ENCODE measurements around the gene PKP1.

Gene PKP1

DNA sequence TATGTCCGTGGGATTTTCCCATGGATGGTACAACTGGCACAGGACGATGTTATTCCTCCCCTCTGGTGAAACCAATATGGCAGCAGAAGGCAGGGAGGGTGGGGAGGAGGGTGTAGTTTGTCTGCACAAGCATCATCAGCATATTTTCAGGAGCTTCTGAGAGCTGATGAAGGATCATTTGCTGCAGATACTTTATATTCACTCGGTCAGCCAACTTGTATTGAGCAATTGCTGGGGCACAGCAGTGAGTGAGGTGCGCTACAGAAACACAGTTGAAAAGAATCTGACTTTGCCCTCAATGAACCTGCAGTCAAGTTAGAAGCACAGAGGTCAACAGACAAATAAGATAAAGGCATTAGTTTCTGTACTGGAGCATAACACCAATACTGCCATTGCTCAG is 13.0 kb downstream of the PKP1 start:
- Histone ChIP-seq H3K4me3 (ENCODE audit: low read length) (no peak overlapping the region), H3K36me3 (ENCODE audit: insufficient read depth, low read length) (no peaks in the 10 kb centered on the region), H3K27me3 (ENCODE audit: insufficient read depth, low read length) (no peaks in the 10 kb centered on the region), H3K27ac (ENCODE audit: low read depth, low read length) (no peak overlapping the region), H3K9me3 (ENCODE audit: insufficient read depth, low read depth, low read length) (no peaks in the 10 kb centered on the region), H3K9ac (ENCODE audit: low read depth, low read length) (no peak overlapping the region), H3K4me1 (ENCODE audit: insufficient read depth, low read length) (peaks cover 3% of the 10 kb centered on the region; the same call in 1 of the 2 replicates)
- WGBS: 94% methylated on average over 4 of the region's 4 CpGs

DNA sequence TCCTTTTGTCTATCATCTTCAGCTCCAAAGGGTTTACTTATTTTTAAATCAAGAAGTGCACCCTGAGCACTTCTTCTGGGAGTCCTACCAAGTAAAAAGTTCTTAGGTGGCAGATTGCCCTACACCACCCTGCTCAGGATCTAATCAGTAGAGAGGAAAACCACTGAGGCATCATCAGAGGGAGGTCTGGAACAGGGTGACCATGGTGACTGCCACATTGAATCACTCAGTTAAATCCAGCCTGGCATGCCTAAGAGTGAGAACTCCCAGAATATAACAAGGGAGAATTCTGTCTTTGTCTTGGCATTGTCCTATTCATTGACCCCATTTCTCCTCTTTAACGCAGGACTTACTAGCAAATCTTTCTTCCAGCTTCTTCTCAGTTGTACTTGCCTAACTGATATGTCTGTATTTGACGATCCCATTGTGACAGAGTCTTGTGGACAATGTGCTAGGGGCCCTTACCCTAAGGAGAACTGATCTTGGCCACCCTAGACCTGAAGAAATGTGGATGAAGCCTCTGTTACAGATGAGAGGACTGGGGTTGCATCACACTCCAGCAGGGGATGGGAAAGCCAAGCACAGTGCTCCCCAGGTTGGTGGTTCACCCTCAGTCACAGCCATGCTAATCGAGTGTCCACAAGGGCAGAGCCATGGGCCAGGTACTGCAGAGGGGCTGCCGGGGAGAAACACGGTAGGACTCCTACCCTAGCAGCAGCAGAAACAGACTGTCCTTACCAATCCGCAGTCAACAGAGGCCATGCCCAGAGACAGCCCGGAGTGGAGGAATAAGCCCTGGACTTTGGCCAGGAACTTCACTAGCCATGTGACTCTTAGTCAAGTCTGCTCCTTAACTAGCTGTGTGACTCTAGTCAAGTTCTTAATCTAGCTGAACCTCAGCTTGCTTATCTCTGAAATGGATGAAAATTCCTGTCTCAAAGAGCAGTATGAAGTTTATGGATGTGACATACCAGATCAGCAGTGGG is 15.4 kb downstream of the PKP1 start:
- peaks cover 4% of the 10 kb centered on the region; the same call in 1 of the 2 replicates for H3K27me3 ChIP-seq (ENCODE audit: insufficient read depth, low read length)
- 92% methylated on average over 7 of the region's 7 CpGs for WGBS
- peaks cover 3% of the 10 kb centered on the region; the same call in 1 of the 2 replicates for H3K4me1 ChIP-seq (ENCODE audit: insufficient read depth, low read length)
- no peaks in the 10 kb centered on the region for H3K9me3 ChIP-seq (ENCODE audit: insufficient read depth, low read depth, low read length)
- H3K9ac ChIP-seq (ENCODE audit: low read depth, low read length): no peak overlapping the region
- H3K4me3 ChIP-seq (ENCODE audit: low read length): no peak overlapping the region
- H3K36me3 ChIP-seq (ENCODE audit: insufficient read depth, low read length): no peaks in the 10 kb centered on the region
- H3K27ac ChIP-seq (ENCODE audit: low read depth, low read length): no peak overlapping the region

DNA sequence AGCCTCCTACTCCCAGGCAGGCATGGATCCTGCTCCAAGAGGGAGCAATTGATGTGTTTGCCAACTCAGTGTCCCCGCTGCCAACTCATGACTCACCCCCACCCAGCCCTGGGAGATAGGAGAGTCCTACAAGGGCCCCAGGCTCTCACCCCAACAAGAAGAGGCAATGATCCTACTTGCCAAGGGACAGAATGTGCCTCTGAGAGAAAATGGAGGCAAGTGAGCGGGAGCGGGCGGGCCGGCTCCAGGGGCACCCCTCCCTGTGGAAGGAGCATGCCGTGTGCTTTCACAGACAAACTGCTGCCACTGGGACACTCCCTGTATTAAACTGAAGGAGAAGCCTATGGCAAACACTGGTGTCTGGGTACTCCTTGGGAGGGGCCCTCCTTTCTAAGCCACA is 16.7 kb downstream of the PKP1 start:
- H3K9ac ChIP-seq (ENCODE audit: low read depth, low read length): no peak overlapping the region

DNA sequence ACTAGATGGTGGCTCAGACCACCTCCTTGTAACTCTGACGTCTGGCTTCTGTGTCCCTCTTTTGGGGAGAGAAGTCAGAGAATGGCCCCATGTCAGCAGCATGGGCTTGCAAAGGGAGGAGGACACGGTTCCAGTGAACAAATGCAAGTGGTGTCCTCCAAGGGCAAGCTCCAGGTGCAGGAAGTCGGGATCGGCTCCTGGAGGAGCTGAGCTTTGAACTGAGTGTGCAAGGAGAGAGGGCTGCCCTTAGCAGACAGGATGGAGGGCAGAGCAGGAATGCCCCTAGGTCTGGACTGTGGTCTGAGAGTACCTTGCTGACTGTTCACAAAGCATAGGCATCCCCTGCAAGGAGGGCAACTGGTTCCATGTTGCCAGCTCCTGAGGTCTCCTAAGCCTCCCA is 17.3 kb downstream of the PKP1 start:
- Histone ChIP-seq H3K36me3 (ENCODE audit: insufficient read depth, low read length) (no peaks in the 10 kb centered on the region), H3K9ac (ENCODE audit: low read depth, low read length) (no peak overlapping the region), H3K27me3 (ENCODE audit: insufficient read depth, low read length) (peaks cover 4% of the 10 kb centered on the region; the same call in 1 of the 2 replicates), H3K4me3 (ENCODE audit: low read length) (no peak overlapping the region), H3K9me3 (ENCODE audit: insufficient read depth, low read depth, low read length) (no peaks in the 10 kb centered on the region), H3K4me1 (ENCODE audit: insufficient read depth, low read length) (peaks cover under 1% of the 10 kb centered on the region; the same call in 1 of the 2 replicates), H3K27ac (ENCODE audit: low read depth, low read length) (no peak overlapping the region)
- WGBS: 68% methylated on average over 4 of the region's 4 CpGs

More for the DNA sequence above, 16.7 kb downstream of the PKP1 start:
- H3K4me1 ChIP-seq (ENCODE audit: insufficient read depth, low read length): peaks cover 3% of the 10 kb centered on the region; the same call in 1 of the 2 replicates
- no peak overlapping the region for H3K4me3 ChIP-seq (ENCODE audit: low read length)
- H3K27ac ChIP-seq (ENCODE audit: low read depth, low read length): no peak overlapping the region
- H3K27me3 ChIP-seq (ENCODE audit: insufficient read depth, low read length): peaks cover 4% of the 10 kb centered on the region; the same call in 1 of the 2 replicates
- 80% methylated on average over 6 of the region's 6 CpGs for WGBS
- no peaks in the 10 kb centered on the region for H3K9me3 ChIP-seq (ENCODE audit: insufficient read depth, low read depth, low read length)
- no peaks in the 10 kb centered on the region for H3K36me3 ChIP-seq (ENCODE audit: insufficient read depth, low read length)

DNA sequence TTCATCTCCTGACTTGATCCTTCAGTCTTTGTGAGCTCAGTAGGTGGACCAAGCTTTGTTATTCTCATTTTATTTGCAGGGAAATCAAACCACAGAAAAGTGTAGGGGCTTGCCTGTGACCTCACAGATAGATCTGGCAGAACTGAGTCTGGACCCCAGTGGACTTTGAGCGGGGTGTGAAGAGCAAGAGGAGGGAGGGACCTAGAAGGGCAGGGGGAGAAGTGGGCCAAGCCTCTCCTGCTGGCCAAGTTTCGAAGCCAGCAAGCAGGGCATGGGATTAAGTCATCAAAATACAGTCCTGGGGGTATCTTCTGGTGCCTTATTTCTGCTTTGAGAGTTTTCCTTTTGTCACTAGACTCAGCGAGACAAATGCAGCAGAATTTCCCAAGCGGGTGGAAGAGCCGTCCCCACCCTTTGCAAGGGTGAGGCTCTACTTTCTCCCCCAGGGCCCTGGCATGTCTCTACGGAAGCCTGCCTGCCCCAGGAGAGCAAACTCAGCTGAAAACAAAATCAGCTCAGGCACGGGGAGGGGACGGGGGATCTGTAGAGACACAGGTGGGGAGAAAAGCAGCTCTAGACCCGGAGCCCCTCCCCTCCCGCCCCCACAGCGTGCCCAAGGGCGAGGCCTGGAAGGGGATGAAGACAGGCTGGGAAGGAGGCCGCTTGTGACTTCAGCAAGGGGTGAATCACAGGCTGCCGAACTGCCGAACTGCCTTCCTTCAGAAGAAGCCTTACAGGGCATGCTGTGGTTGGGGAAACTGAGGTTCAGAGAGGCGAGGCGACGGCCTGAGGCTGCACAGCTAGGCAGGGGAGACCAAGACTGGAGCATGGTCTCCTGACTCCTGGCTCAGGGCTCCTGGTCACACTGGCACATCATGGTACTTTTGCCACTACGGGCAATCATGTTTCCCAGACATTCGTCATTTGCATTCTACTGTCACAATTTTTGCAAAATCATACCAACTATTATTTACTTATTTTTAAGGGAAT is 19.2 kb downstream of the PKP1 start:
- H3K27me3 ChIP-seq (ENCODE audit: insufficient read depth, low read length): peaks cover 4% of the 10 kb centered on the region; the same call in 1 of the 2 replicates
- H3K4me1 ChIP-seq (ENCODE audit: insufficient read depth, low read length): no peaks in the 10 kb centered on the region
- no peak overlapping the region for H3K4me3 ChIP-seq (ENCODE audit: low read length)
- H3K9ac ChIP-seq (ENCODE audit: low read depth, low read length): no peak overlapping the region
- no peaks in the 10 kb centered on the region for H3K9me3 ChIP-seq (ENCODE audit: insufficient read depth, low read depth, low read length)
- no peak overlapping the region for H3K27ac ChIP-seq (ENCODE audit: low read depth, low read length)
- H3K36me3 ChIP-seq (ENCODE audit: insufficient read depth, low read length): no peaks in the 10 kb centered on the region
- WGBS: 77% methylated on average over 20 of the region's 20 CpGs

DNA sequence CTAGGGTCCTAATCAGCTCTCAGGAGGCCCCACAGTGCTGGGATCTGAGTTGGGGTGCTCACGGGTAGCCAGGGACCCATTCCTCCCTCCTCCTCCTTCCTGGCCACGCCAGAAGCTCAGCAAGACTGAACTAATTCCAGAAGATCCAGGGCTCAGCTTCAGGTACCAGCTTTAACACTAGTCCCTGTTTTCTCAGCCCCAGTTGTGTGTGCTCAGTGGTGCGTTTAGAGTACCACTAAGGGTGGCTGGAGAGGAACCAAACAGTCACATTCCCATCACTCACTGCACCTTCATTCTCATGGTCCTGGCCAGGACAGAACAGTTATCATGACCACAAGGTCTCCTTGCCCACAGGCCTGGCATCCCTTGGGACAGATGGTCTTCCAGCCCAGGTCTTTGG is 20.8 kb downstream of the PKP1 start:
- Histone ChIP-seq H3K4me3 (ENCODE audit: low read length) (no peak overlapping the region), H3K4me1 (ENCODE audit: insufficient read depth, low read length) (no peaks in the 10 kb centered on the region; the same call in 1 of the 2 replicates), H3K9me3 (ENCODE audit: insufficient read depth, low read depth, low read length) (no peaks in the 10 kb centered on the region), H3K27me3 (ENCODE audit: insufficient read depth, low read length) (peaks cover 6% of the 10 kb centered on the region; the same call in 1 of the 2 replicates), H3K36me3 (ENCODE audit: insufficient read depth, low read length) (no peaks in the 10 kb centered on the region), H3K27ac (ENCODE audit: low read depth, low read length) (no peak overlapping the region), H3K9ac (ENCODE audit: low read depth, low read length) (no peak overlapping the region)
- 93% methylated on average over 3 of the region's 3 CpGs for WGBS

DNA sequence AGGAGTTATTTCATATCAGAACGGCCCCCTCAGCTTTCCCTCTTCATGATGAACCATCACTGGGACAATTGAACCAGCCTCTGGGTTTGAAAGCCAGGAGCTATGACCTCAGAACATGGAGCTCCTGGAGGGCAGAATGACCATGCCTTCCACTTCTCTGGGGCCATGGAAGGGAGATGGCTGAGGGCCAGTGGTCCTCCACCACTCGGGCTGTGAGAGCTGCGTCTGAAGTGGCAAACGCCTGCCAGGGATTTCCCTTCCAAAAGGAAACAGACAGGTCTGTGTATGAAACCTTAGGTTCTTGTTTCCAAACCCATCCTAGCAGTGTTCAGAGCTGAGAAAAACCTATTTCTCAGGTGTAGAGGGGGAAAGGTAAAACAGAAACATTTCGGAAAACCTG is 22.5 kb downstream of the PKP1 start:
- no peak overlapping the region for H3K4me3 ChIP-seq (ENCODE audit: low read length)
- no peak overlapping the region for H3K9ac ChIP-seq (ENCODE audit: low read depth, low read length)
- H3K4me1 ChIP-seq (ENCODE audit: insufficient read depth, low read length): no peaks in the 10 kb centered on the region; the same call in 1 of the 2 replicates
- H3K27me3 ChIP-seq (ENCODE audit: insufficient read depth, low read length): peaks cover 16% of the 10 kb centered on the region
- no peaks in the 10 kb centered on the region for H3K36me3 ChIP-seq (ENCODE audit: insufficient read depth, low read length)
- no peaks in the 10 kb centered on the region for H3K9me3 ChIP-seq (ENCODE audit: insufficient read depth, low read depth, low read length)
- no peak overlapping the region for H3K27ac ChIP-seq (ENCODE audit: low read depth, low read length)
- 97% methylated on average over 5 of the region's 5 CpGs for WGBS

DNA sequence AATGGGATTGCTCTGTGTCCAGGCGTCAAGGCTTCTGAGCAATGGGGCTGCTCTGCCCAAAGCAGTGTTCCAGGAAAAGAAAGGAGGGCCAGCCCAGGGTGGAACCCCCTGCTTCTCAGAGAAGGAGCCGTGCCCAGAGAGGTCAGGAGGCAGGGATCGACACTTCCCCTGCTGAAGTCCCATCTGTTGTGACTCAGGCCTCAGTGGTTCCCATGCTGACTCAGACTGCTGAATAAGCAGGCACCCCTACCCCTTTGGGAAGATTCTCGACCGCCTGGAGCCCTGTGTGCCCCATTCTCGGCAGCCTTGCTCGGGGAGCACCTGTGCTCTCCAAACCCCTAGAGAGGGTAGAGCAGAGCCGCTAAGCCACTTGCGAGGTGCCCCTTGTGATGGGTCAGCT is 23.9 kb downstream of the PKP1 start:
- 91% methylated on average over 9 of the region's 9 CpGs for WGBS
- Histone ChIP-seq H3K9me3 (ENCODE audit: insufficient read depth, low read depth, low read length) (no peaks in the 10 kb centered on the region), H3K4me3 (ENCODE audit: low read length) (no peak overlapping the region), H3K36me3 (ENCODE audit: insufficient read depth, low read length) (no peaks in the 10 kb centered on the region), H3K27me3 (ENCODE audit: insufficient read depth, low read length) (peaks cover 13% of the 10 kb centered on the region), H3K27ac (ENCODE audit: low read depth, low read length) (no peak overlapping the region), H3K9ac (ENCODE audit: low read depth, low read length) (no peak overlapping the region), H3K4me1 (ENCODE audit: insufficient read depth, low read length) (no peaks in the 10 kb centered on the region; the same call in 1 of the 2 replicates)

DNA sequence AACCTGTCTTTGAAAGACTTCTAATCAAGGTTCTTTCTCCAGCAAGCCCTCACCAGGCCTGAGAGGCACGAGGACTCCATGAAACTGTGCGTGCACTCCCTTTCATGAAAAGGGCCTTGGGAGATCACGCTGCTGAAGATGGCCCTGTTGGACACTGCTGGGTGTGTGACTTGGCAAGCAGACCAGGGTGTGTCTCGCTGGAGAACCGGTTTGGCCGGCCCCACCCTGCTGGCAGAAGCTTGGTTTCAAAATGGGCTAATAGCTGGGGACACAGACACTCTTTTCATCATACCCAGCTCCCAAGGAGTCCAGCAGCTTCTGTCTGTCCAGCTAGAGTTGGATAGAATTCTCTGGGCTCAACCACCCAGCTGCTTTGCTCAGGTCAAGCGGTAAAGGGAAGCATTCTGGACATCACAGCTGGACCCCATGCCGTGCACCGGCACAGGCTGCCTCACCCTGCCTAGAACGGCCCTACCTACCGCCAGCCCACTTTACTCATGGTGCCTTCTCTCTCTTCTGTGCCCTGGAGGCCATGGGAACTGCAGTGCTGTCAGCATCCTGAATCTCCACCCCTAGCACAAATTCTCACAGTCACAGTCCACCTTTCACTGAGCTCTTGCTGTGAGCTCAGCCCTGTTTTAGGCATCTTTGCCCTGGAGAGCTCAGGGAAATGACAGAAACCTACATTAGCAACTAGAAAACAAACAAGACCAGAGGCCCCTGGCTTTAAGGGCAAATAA is 24.6 kb downstream of the PKP1 start:
- H3K27me3 ChIP-seq (ENCODE audit: insufficient read depth, low read length): peaks cover 13% of the 10 kb centered on the region
- H3K9ac ChIP-seq (ENCODE audit: low read depth, low read length): no peak overlapping the region
- no peaks in the 10 kb centered on the region for H3K36me3 ChIP-seq (ENCODE audit: insufficient read depth, low read length)
- H3K4me3 ChIP-seq (ENCODE audit: low read length): no peak overlapping the region
- no peaks in the 10 kb centered on the region for H3K9me3 ChIP-seq (ENCODE audit: insufficient read depth, low read depth, low read length)
- no peak overlapping the region for H3K27ac ChIP-seq (ENCODE audit: low read depth, low read length)
- H3K4me1 ChIP-seq (ENCODE audit: insufficient read depth, low read length): no peaks in the 10 kb centered on the region; the same call in 1 of the 2 replicates
- WGBS: 91% methylated on average over 11 of the region's 11 CpGs

DNA sequence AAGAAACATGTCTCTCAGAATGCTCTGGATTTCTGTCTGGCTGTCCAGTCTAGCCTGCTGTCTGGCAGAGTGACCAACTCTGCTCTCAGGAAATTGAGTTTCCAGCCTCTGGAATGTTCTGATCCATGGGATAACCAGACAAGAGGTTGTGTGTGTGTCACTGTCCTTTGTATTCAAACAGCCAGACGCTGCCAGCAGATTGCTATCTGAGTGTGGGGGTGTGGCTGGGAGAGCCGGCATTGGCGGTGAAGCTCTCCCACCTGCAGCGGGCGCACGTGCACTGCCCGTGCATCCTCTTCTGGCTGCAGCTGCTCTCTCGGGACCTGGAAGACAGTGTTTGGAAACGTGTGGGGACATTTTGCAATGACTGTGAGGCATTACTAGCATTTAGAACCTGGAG is 26.1 kb downstream of the PKP1 start:
- no peak overlapping the region for H3K4me3 ChIP-seq (ENCODE audit: low read length)
- H3K27ac ChIP-seq (ENCODE audit: low read depth, low read length): no peak overlapping the region
- no peak overlapping the region for H3K9ac ChIP-seq (ENCODE audit: low read depth, low read length)
- no peaks in the 10 kb centered on the region; the same call in 1 of the 2 replicates for H3K4me1 ChIP-seq (ENCODE audit: insufficient read depth, low read length)
- no peaks in the 10 kb centered on the region for H3K9me3 ChIP-seq (ENCODE audit: insufficient read depth, low read depth, low read length)
- 14% methylated on average over 9 of the region's 9 CpGs for WGBS
- H3K36me3 ChIP-seq (ENCODE audit: insufficient read depth, low read length): no peaks in the 10 kb centered on the region
- H3K27me3 ChIP-seq (ENCODE audit: insufficient read depth, low read length): peaks cover 13% of the 10 kb centered on the region

Data from HUES64 (cell line).